GM12878 (cell line): ENCODE results near the gene MYO18B. TPM values are rescaled to one million over a fixed set of nuclear protein-coding genes. Genes with fewer than 3 reads are reported as not detected.
A peak's percentile ranks its signal among the peaks of the same experiment; 100 is the strongest.

Experiments
- ATAC-seq: fragments of 200-7000 bp; cut with Tn5 transposase; 3 replicates; pipeline ENCODE4 v1.9.1; 2020; ENCODE audit warnings: mild to moderate bottlenecking, moderate library complexity
- BruUV-seq: library from RNA; stranded (reverse); fragments of 400-500 nt; replicated peaks from 2 replicates; lab custom pipeline; 2021; lab: Mats Ljungman, UMichigan
- CTCF ChIA-PET: fragments of 300-600 bp; sonication (Branson Sonifier 250); formaldehyde crosslinking; extraction: SDS; loops from one replicate; lab custom pipeline; 2021; ENCODE audit warnings: inconsistent platforms; lab: Yijun Ruan, JAX
- POLR2A ChIA-PET: fragments of 350-600 bp; formaldehyde crosslinking; extraction: SDS; loops from one replicate; lab custom pipeline; 2021; ENCODE audit warnings: inconsistent platforms; lab: Charles Lee
- RAD21 ChIA-PET: fragments of 300-600 bp; sonication (Branson Sonifier 250); formaldehyde crosslinking; loops from one replicate; lab custom pipeline; 2023; ENCODE audit warnings: antibody characterized with exemption; ENCODE audit not compliant: unreplicated experiment; lab: Charles Lee
- SMC1A ChIA-PET: fragments of 300-600 bp; sonication (Branson Sonifier 250); formaldehyde crosslinking; loops from one replicate; lab custom pipeline; 2023; ENCODE audit not compliant: unreplicated experiment, uncharacterized antibody; lab: Charles Lee
- DNase-seq: peaks from one replicate; pipeline ENCODE4 v3.0.0-alpha.2; 2011; ENCODE audit warnings: low read depth, low spot score
- FAIRE-seq: peaks from 3 replicates; lab custom pipeline; 2011; peaks lifted over from hg19 to GRCh38; lab: Jason Lieb, UNC
- H2AFZ ChIP-seq: 2 replicates; pipeline ENCODE4 v1.6.0; 2011; ENCODE audit warnings: low read depth, low read length, control low read depth; ENCODE audit not compliant: control insufficient read depth
- H3K27ac ChIP-seq: 2 replicates; pipeline ENCODE4 v1.5.1; 2011; ENCODE audit warnings: control low read depth; ENCODE audit not compliant: control insufficient read depth, insufficient read depth
- H3K27me3 ChIP-seq, 2 experiments: replicated peaks in 1 of 2; 2 replicates each; pipeline versions ENCODE4 v1.6.0 to v1.6.1; 2011; ENCODE audit warnings: low read length in 1 of 2; ENCODE audit not compliant: control insufficient read depth in 2 of 2, insufficient read depth in 2 of 2
- H3K36me3 ChIP-seq, 2 experiments: 2 replicates each; pipeline ENCODE4 v1.5.1; 2011; ENCODE audit warnings: low read length in 1 of 2; ENCODE audit not compliant: control insufficient read depth in 2 of 2, insufficient read depth in 2 of 2
- H3K4me1 ChIP-seq: 2 replicates; pipeline ENCODE4 v1.6.1; 2011; ENCODE audit warnings: mild to moderate bottlenecking, low read length, moderate library complexity, mixed read lengths; ENCODE audit not compliant: control insufficient read depth, insufficient read depth
- H3K4me2 ChIP-seq: 2 replicates; pipeline ENCODE4 v1.6.0; 2011; ENCODE audit warnings: control low read depth; ENCODE audit not compliant: control insufficient read depth, insufficient read depth
- H3K4me3 ChIP-seq: fragments of 200-600 bp; sonication (generic); 2 replicates; pipeline ENCODE4 v1.5.1; 2016
- H3K79me2 ChIP-seq: 2 replicates; pipeline ENCODE4 v1.6.0; 2011; ENCODE audit warnings: low read length; ENCODE audit not compliant: control insufficient read depth, insufficient read depth
- H3K9ac ChIP-seq: 2 replicates; pipeline ENCODE4 v1.8.0; 2011; ENCODE audit warnings: low read length, control low read depth, mixed read lengths; ENCODE audit not compliant: control insufficient read depth, insufficient read depth
- H3K9me3 ChIP-seq: replicated peaks from 3 replicates; pipeline ENCODE4 v1.5.1; 2011; ENCODE audit warnings: mild to moderate bottlenecking, low read length; ENCODE audit not compliant: control insufficient read depth, insufficient read depth
- H4K20me1 ChIP-seq: 2 replicates; pipeline ENCODE4 v1.6.0; 2011; ENCODE audit not compliant: control insufficient read depth, insufficient read depth
- HSF1 ChIP-seq: fragments of 150-350 bp; IDR thresholded peaks from 2 replicates; pipeline ENCODE4 v1.6.1; 2014; ENCODE audit warnings: mild to moderate bottlenecking, low read depth, low read length
- KLF5 ChIP-seq: fragments of 450-650 bp; IDR thresholded peaks from 2 replicates; pipeline ENCODE4 v1.6.1; 2014; ENCODE audit warnings: mild to moderate bottlenecking; ENCODE audit not compliant: partially characterized antibody
- NKRF ChIP-seq: fragments of 450-650 bp; conservative IDR thresholded peaks from 2 replicates; pipeline ENCODE4 v1.6.1; 2017; ENCODE audit warnings: mild to moderate bottlenecking, moderate library complexity
- PBX3 ChIP-seq: IDR thresholded peaks from 2 replicates; pipeline ENCODE4 v1.6.1; 2011; ENCODE audit warnings: mild to moderate bottlenecking, low read depth, low read length, moderate library complexity; ENCODE audit not compliant: insufficient replicate concordance
- RELA ChIP-seq: fragments of 450-650 bp; IDR thresholded peaks from 2 replicates; pipeline ENCODE4 v1.8.0; 2014; ENCODE audit warnings: borderline replicate concordance; ENCODE audit not compliant: partially characterized antibody
- TCF12 ChIP-seq: IDR thresholded peaks from 2 replicates; pipeline ENCODE4 v1.6.1; 2011; ENCODE audit warnings: low read depth, mild to moderate bottlenecking, low read length
- TCF3 ChIP-seq: IDR thresholded peaks from 2 replicates; pipeline ENCODE4 v1.6.1; 2012; ENCODE audit warnings: low read depth, mild to moderate bottlenecking, low read length, borderline replicate concordance; ENCODE audit not compliant: insufficient read depth
- ZNF687 ChIP-seq: fragments of 450-650 bp; IDR thresholded peaks from 2 replicates; pipeline ENCODE4 v1.6.1; 2017; ENCODE audit warnings: mild to moderate bottlenecking, moderate library complexity
- WGBS: methylation state at CpG from one replicate; pipeline ENCODE4 v1.1.6; 2016; ENCODE audit warnings: low lambda C conversion rate; ENCODE audit not compliant: insufficient replicate concordance, insufficient coverage; ENCODE audit errors: missing lambda C conversion rate; 5-methylcytosine and 5-hydroxymethylcytosine counted together
- in situ Hi-C: fragments of 300-500 bp; cut with MboI; formaldehyde crosslinking; loops from 9 replicates; pipeline ENCODE4 v1.14.3; 2018; ENCODE audit warnings: mixed read lengths
- intact Hi-C: fragments of 100-400 bp; cut with micrococcal nuclease; formaldehyde crosslinking; loops from one replicate; pipeline ENCODE4 v1.14.2; 2022; ENCODE audit not compliant: unreplicated experiment
- polyA plus RNA-seq, 11 experiments: library from polyadenylated mRNA; depleted of rRNA in 4 of 11; unstranded in 6 of 11; stranded (reverse) in 5 of 11; fragments of >200 nt; fragmentation: Nextera tagmentation in 4 of 11; fragmentation: Illumina TruSeq in 1 of 11; extraction: Ambion mirVana in 4 of 11; extraction: Trizol in 1 of 11; gene quantifications; 1 replicate in 1 of 11; 2 replicates in 10 of 11; pipeline versions ENCODE4 v1.2.1 to v1.2.3, GENCODE V29; 2011 to 2016; ENCODE audit warnings: inconsistent platforms in 2 of 11, missing spikeins in 2 of 11, low read depth in 1 of 11
- total RNA-seq, 4 experiments: library from RNA; depleted of rRNA in 3 of 4; stranded (reverse); fragments of >200 nt in 3 of 4; fragmentation: Illumina TruSeq in 1 of 4; extraction: Trizol in 1 of 4; gene quantifications; 2 replicates each; pipeline versions ENCODE4 v1.2.1 to v1.2.3, GENCODE V29; 2013 to 2021

MYO18B gene
- total and polyA plus RNA-seq, 10 of the 15 experiments (the other 5 are each of a cell fraction or from before 2014, with no cell fraction given): 0.05 to 2.1 (median 0.51) TPM; not detected in 1

- TF ChIP-seq ZNF687 (peak; percentile 67), HSF1 (no peak), RELA (peak; percentile 29), KLF5 (no peak), TCF12 (0 out of 2 replicates have a peak, but pooled peaks have one; percentile 3)
Measured at GRCh38 chr22:25845985-25846745, 104.2 kb downstream of the MYO18B start (continued).

- RAD21 ChIA-PET: no interaction called here
- in situ Hi-C loops: no loop called here
- POLR2A ChIA-PET: interaction anchor here (0.6 kb wide), 1 partner anchor 887 kb away, joined by 4 read pairs; no protein-coding TSS in a partner anchor
Measured at GRCh38 chr22:25847451-25847850, 105.5 kb downstream of the MYO18B start.

More at GRCh38 chr22:25847451-25847850, 105.5 kb downstream of the MYO18B start:
- Histone ChIP-seq H3K27ac (no peak overlapping the region), H3K4me3 (no peak overlapping the region), H3K9me3 (no peaks in the 10 kb centered on the region), H3K4me1 (peaks cover 7% of the 10 kb centered on the region), H3K4me2 (no peak overlapping the region), H3K36me3 (no peaks in the 10 kb centered on the region), H3K79me2 (no peaks in the 10 kb centered on the region), H2AFZ (no peak overlapping the region), H4K20me1 (no peaks in the 10 kb centered on the region), H3K27me3 (no peaks in the 10 kb centered on the region)
- BruUV-seq: no TSS peak
- ChIA-PET SMC1A (no interaction called here), CTCF (interaction anchor here (1.1 kb wide), 1 partner anchor 75 kb away, joined by 3 read pairs; no protein-coding TSS in a partner anchor)
- no peak for FAIRE-seq
- DNase-seq: no peak
- ATAC-seq: no peak
- TF ChIP-seq PBX3 (no peak), TCF3 (no peak), NKRF (no peak)
- TF ChIP-seq, all 136 proteins: peak for 0
- intact Hi-C loops: no loop called here
- 94% methylated on average over 3 of the region's 3 CpGs for WGBS
- H3K9ac ChIP-seq: no peak overlapping the region
